Neuronal stem cell (in vitro differentiated cells): ENCODE data around the gene CPVL.

ENCODE experiments used
- DNase-seq: peaks from one replicate; pipeline ENCODE4 v3.0.0-alpha.2; 2013; ENCODE audit warnings: low spot score
- H2AFZ ChIP-seq: one replicate; pipeline ENCODE4 v1.6.1; 2013; ENCODE audit warnings: mild to moderate bottlenecking, low read length, inconsistent platforms
- H2AK5ac ChIP-seq: 2 replicates; pipeline ENCODE4 v1.6.1; 2013; ENCODE audit warnings: low read depth, mild to moderate bottlenecking, inconsistent platforms, low read length, moderate library complexity, mixed read lengths
- H2BK120ac ChIP-seq: 2 replicates; pipeline ENCODE4 v1.6.1; 2013; ENCODE audit warnings: low read depth, mild to moderate bottlenecking, inconsistent platforms, low read length, moderate library complexity, mixed read lengths
- H2BK12ac ChIP-seq: one replicate; pipeline ENCODE4 v1.6.1; 2013; ENCODE audit warnings: low read length, inconsistent platforms
- H2BK15ac ChIP-seq: 2 replicates; pipeline ENCODE4 v1.6.1; 2013; ENCODE audit warnings: mild to moderate bottlenecking, low read length, inconsistent platforms, mixed read lengths
- H2BK5ac ChIP-seq: one replicate; pipeline ENCODE4 v1.6.1; 2013; ENCODE audit warnings: inconsistent platforms, mild to moderate bottlenecking, low read length, moderate library complexity
- H3K14ac ChIP-seq: one replicate; pipeline ENCODE4 v1.6.1; 2013; ENCODE audit warnings: low read length, inconsistent platforms
- H3K18ac ChIP-seq: 2 replicates; pipeline ENCODE4 v1.6.1; 2013; ENCODE audit warnings: low read length, inconsistent platforms
- H3K23ac ChIP-seq: 2 replicates; pipeline ENCODE4 v1.6.1; 2013; ENCODE audit warnings: low read depth, mild to moderate bottlenecking, mixed read lengths, low read length, inconsistent platforms; ENCODE audit not compliant: poor library complexity
- H3K27ac ChIP-seq: replicated peaks from 3 replicates; pipeline ENCODE4 v1.5.1; 2013; ENCODE audit warnings: low read length, inconsistent platforms
- H3K27me3 ChIP-seq, 3 experiments: 2 replicates each; pipeline ENCODE4 v1.6.1; 2013; ENCODE audit warnings: low read length in 3 of 3, mild to moderate bottlenecking in 2 of 3, inconsistent platforms in 1 of 3, low read depth in 1 of 3, mixed read lengths in 1 of 3, moderate library complexity in 1 of 3; ENCODE audit not compliant: control insufficient read depth in 3 of 3, insufficient read depth in 3 of 3
- H3K36me3 ChIP-seq, 2 donors: replicated peaks in 1 of 2; 2 replicates each; pipeline ENCODE4 v1.6.1; 2013; ENCODE audit warnings: low read length in 2 of 2; ENCODE audit not compliant: control insufficient read depth in 2 of 2, insufficient read depth in 2 of 2
- H3K4ac ChIP-seq: 2 replicates; pipeline ENCODE4 v1.6.1; 2013; ENCODE audit warnings: inconsistent platforms, mild to moderate bottlenecking, low read length, moderate library complexity
- H3K4me1 ChIP-seq, 2 donors: 1 replicate in 1 of 2; 2 replicates in 1 of 2; pipeline ENCODE4 v1.6.1; 2013; ENCODE audit warnings: low read length in 2 of 2, low read depth in 1 of 2; ENCODE audit not compliant: control insufficient read depth in 2 of 2, insufficient read depth in 1 of 2
- H3K4me2 ChIP-seq: one replicate; pipeline ENCODE4 v1.6.1; 2013; ENCODE audit warnings: mild to moderate bottlenecking, low read length, inconsistent platforms; ENCODE audit not compliant: insufficient read depth, poor library complexity, severe bottlenecking
- H3K4me3 ChIP-seq, 2 donors: 2 replicates each; pipeline ENCODE4 v1.5.1; 2013; ENCODE audit warnings: low read length in 2 of 2, mild to moderate bottlenecking in 2 of 2, inconsistent platforms in 1 of 2, moderate library complexity in 1 of 2
- H3K79me1 ChIP-seq: one replicate; pipeline ENCODE4 v1.6.1; 2013; ENCODE audit warnings: low read depth, mild to moderate bottlenecking, inconsistent platforms, low read length, moderate library complexity
- H3K9ac ChIP-seq: one replicate; pipeline ENCODE4 v1.6.1; 2013; ENCODE audit warnings: mild to moderate bottlenecking, low read depth, low read length, inconsistent platforms; ENCODE audit not compliant: poor library complexity
- H3K9me3 ChIP-seq, 2 donors: replicated peaks in 1 of 2; 2 replicates each; pipeline versions ENCODE3 to v1.6.1; 2013; ENCODE audit warnings: low read length in 2 of 2, mild to moderate bottlenecking in 2 of 2, inconsistent platforms in 1 of 2, low read depth in 1 of 2, mixed read lengths in 1 of 2, moderate library complexity in 1 of 2; ENCODE audit not compliant: control insufficient read depth in 2 of 2, insufficient read depth in 1 of 2
- H4K8ac ChIP-seq: one replicate; pipeline ENCODE4 v1.6.1; 2013; ENCODE audit warnings: low read depth, mild to moderate bottlenecking, inconsistent platforms, low read length, moderate library complexity
- H4K91ac ChIP-seq: one replicate; pipeline ENCODE4 v1.6.1; 2013; ENCODE audit warnings: low read length, low read depth, mild to moderate bottlenecking, inconsistent platforms; ENCODE audit not compliant: poor library complexity
- WGBS, 2 donors: extraction: QIAGEN DNeasy Blood & Tissue Kit; methylation state at CpG; one replicate each; pipeline ENCODE4 v1.1.7; 2013; ENCODE audit warnings: missing lambda C conversion rate in 2 of 2, mixed read lengths in 1 of 2; ENCODE audit not compliant: insufficient read length in 2 of 2, insufficient replicate concordance in 1 of 2; ENCODE audit errors: extremely low coverage in 2 of 2; 5-methylcytosine and 5-hydroxymethylcytosine counted together

The CPVL gene

GRCh38 chr7:28957064-28957750, 189.1 kb downstream of the CPVL start:
- H3K36me3 ChIP-seq = no peaks in the 10 kb centered on the region
- peaks cover 0 to 18% of the 10 kb centered on the region in 2 donors for H3K4me1 ChIP-seq
- H3K4me3 ChIP-seq = peak overlapping the region; percentile 7 to 85
- H2BK12ac ChIP-seq = peak overlapping the region; percentile 79
- peak overlapping the region; percentile 60 for H3K4ac ChIP-seq
- H4K8ac ChIP-seq = no peak overlapping the region
- H3K27me3 ChIP-seq = peaks cover 6 to 28% (median 22%) of the 10 kb centered on the region in 3 experiments
- peak overlapping the region; percentile 99 for H3K18ac ChIP-seq
- H3K4me2 ChIP-seq = peak overlapping the region; percentile 92
- H2BK120ac ChIP-seq = no peak overlapping the region
- H2BK5ac ChIP-seq = peak overlapping the region; percentile 70
- H2AK5ac ChIP-seq = peak overlapping the region; percentile 82
- peaks cover 0 to 35% of the 10 kb centered on the region in 2 donors for H3K9me3 ChIP-seq
- no CpG with 5 or more reads among the region's 59 CpGs for WGBS, 2 donors
- peak overlapping the region; percentile 89 for H3K9ac ChIP-seq
- no peak overlapping the region for H3K27ac ChIP-seq
- H2BK15ac ChIP-seq = peak overlapping the region; percentile 60
- peak overlapping the region; percentile 38 for H4K91ac ChIP-seq
- H3K23ac ChIP-seq = peak overlapping the region; percentile 96
- H3K14ac ChIP-seq = peak overlapping the region; percentile 66
- peak; percentile 40 for DNase-seq
- peak overlapping the region; percentile 80 for H2AFZ ChIP-seq
- H3K79me1 ChIP-seq = peaks cover 5% of the 10 kb centered on the region

- Histone ChIP-seq H3K4me2 (peak overlapping the region; percentile 92), H4K8ac (no peak overlapping the region), H3K79me1 (peaks cover 5% of the 10 kb centered on the region), H3K18ac (peak overlapping the region; percentile 99), H2AFZ (peak overlapping the region; percentile 80), H2BK12ac (peak overlapping the region; percentile 79), H2BK5ac (peak overlapping the region; percentile 10), H2BK15ac (peak overlapping the region; percentile 60), H3K4me1 (peaks cover 0 to 13% of the 10 kb centered on the region in 2 donors), H3K4me3 (peak overlapping the region; percentile 19 to 85), H3K27me3 (peaks cover 6 to 28% (median 22%) of the 10 kb centered on the region in 3 experiments), H3K23ac (peak overlapping the region; percentile 96), H3K27ac (no peak overlapping the region), H2BK120ac (no peak overlapping the region), H3K9ac (peak overlapping the region; percentile 96), H2AK5ac (peak overlapping the region; percentile 82), H3K9me3 (peaks cover 0 to 35% of the 10 kb centered on the region in 2 donors), H3K4ac (no peak overlapping the region), H3K14ac (peak overlapping the region; percentile 66), H3K36me3 (no peaks in the 10 kb centered on the region), H4K91ac (peak overlapping the region; percentile 38)
- WGBS, 2 donors = no CpG with 5 or more reads among the region's 39 CpGs
- peak; percentile 75 for DNase-seq
Measured at GRCh38 chr7:28956608-28957063, 189.7 kb downstream of the CPVL start.

GRCh38 chr7:28955718-28956607, 190.4 kb downstream of the CPVL start:
- peak overlapping the region; percentile 88 for H3K18ac ChIP-seq
- H2AK5ac ChIP-seq = no peak overlapping the region
- peak overlapping the region; percentile 19 to 85 for H3K4me3 ChIP-seq
- H3K27me3 ChIP-seq = peaks cover 6 to 28% (median 22%) of the 10 kb centered on the region in 3 experiments
- H3K23ac ChIP-seq = peak overlapping the region; percentile 94
- H4K8ac ChIP-seq = no peak overlapping the region
- H3K27ac ChIP-seq = no peak overlapping the region
- no peak overlapping the region for H4K91ac ChIP-seq
- H2BK15ac ChIP-seq = peak overlapping the region; percentile 40
- peak overlapping the region; percentile 92 for H3K4me2 ChIP-seq
- H3K36me3 ChIP-seq = no peaks in the 10 kb centered on the region
- peak overlapping the region; percentile 54 for H2AFZ ChIP-seq
- peaks cover 0 to 13% of the 10 kb centered on the region in 2 donors for H3K4me1 ChIP-seq
- peak overlapping the region; percentile 91 for H3K14ac ChIP-seq
- H3K9me3 ChIP-seq = peaks cover 0 to 35% of the 10 kb centered on the region in 2 donors
- peak overlapping the region; percentile 53 for H3K4ac ChIP-seq
- H3K79me1 ChIP-seq = peaks cover 5% of the 10 kb centered on the region
- peak; percentile 72 for DNase-seq
- no CpG with 5 or more reads among the region's 104 CpGs for WGBS, 2 donors
- H3K9ac ChIP-seq = peak overlapping the region; percentile 96
- H2BK5ac ChIP-seq = peak overlapping the region; percentile 10
- no peak overlapping the region for H2BK12ac ChIP-seq
- no peak overlapping the region for H2BK120ac ChIP-seq
